COR-L47 (cell line): ENCODE measurements around the gene GGT6.

ENCODE experiments used
- DNase-seq: peaks from one replicate; lab custom pipeline; 2025; lab: John Stamatoyannopoulos, UW

Gene GGT6

DNA sequence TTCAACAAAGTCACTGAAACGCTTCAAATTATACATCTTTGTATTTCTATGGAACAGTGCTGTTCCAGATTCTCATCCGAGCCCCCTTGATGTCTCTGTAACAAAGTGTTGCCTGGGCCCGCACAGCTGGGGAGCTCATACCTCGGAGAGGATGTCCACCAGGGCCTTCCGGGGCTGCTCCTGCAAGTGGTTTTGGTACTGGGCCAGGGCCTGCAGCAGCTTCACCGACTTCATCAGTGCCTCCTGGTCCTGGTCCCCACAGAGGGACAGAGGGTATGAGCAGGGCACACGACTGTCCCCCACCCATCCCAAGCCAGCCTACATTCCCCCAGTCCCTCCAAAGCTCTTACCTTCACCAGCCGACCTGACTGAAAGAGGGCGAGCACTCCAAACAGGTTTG lies 6.7 kb downstream of the GGT6 start:
- no peak for DNase-seq

DNA sequence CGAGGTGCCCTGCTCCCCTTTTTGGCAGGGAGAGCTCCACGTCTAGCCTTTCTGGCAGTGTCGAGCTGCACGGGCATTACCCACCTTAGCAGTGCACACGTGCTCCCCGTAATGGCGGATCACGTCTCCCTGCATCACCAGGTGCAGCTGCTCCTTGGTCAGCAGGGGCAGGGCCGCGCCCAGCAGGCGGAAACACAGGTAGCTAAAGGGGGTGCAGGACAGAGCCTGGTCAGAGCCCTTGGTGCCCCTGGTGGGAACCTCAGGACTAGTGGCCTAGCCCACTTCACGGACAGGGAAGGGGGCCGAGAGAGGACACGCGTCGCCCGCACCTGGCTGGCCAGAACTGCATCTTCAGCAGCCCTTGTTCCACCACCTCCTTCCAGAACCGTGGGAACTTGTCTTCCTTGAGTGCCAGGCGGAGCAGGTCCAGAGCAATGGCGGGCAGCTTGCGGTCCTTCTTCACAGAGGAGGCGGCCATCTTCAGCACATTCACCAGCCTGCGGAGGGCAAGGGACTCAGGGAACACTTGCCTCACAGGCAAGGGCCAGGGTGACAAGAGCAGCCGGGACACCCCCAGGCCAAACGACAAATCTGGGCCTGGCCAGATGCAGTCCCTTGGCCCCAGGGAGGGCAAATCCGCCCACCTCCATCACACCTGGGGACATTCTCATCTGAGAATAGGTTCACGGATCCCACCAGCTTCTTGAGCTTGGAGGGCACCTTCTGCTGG lies 8.4 kb downstream of the GGT6 start:
- no peak for DNase-seq

- no peak for DNase-seq
Measured at GRCh38 chr17:4551141-4551540, 9.2 kb downstream of the GGT6 start.

DNA sequence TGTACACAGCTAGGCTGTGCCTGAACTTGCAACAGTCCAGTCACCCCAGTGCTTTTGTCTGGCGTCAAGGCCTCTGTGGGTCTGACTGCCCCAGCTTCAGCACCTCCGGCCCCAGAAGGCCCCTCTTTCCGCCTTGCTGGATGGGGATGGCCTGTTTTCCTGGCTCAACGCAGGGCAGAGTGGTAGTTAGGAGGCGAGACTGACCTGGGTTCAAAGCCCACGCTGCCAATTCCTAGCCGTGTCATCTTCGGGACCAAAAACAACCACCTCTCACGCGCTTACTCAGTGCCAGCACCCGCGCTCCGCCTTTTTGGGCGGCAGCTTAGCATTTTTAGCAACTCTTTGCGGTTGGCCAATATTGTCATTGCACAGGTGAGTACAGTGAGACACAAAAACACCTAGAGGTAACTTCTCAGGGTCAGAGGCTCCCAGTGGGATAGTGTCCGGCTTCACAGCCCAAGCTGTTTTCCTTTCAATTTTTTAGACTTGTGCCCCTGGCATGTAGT lies 9.8 kb downstream of the GGT6 start:
- DNase-seq, result no peak

- DNase-seq, result no peak
Measured at GRCh38 chr17:4549781-4550533, 10.4 kb downstream of the GGT6 start.

- DNase-seq, result no peak
Measured at GRCh38 chr17:4548721-4549531, 11.5 kb downstream of the GGT6 start.

- DNase-seq, result no peak
Measured at GRCh38 chr17:4548061-4548461, 12.3 kb downstream of the GGT6 start.

GRCh38 chr17:4547118-4547906 lies 13.1 kb downstream of the GGT6 start:
- DNase-seq, result no peak

DNA sequence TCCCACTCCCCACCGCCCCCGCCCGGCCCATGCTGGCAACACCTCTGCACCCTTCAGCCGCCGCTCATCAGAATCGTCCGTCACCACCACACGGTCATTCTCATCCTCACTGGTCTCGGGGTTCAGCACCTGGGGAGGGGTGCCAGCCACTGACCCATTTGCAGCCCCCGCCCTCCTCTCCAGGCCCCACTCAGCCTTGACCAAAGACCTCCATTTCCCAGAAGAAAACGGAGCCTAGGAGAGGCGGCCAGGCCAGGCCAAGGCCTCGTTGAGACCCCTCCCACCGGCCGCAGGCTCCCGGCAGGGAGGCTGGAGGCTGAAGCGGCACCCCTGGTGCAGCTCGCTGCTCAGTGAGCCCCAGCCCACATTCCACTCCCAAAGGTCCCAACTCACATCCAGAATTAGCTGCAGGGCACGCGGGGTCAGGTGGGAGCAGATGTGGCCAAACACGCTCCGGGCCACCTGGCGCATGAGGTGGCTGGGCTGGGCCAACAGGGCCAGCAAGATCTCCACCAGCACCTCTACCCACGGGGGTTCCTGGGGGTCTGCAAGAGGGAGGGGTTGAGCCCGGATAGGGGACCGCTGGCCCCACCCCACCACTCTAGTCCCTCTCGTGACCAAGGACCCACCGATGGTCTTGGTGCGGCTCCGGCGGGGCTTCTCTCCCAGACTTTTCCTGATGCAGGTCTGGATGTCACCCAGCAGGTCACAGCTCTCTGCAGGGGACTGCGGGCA lies 15.0 kb downstream of the GGT6 start:
- no peak for DNase-seq

GRCh38 chr17:4544951-4545216 lies 15.5 kb downstream of the GGT6 start:
- DNase-seq, result no peak

- DNase-seq, result no peak
Measured at GRCh38 chr17:4544135-4544950, 16.0 kb downstream of the GGT6 start.

DNA sequence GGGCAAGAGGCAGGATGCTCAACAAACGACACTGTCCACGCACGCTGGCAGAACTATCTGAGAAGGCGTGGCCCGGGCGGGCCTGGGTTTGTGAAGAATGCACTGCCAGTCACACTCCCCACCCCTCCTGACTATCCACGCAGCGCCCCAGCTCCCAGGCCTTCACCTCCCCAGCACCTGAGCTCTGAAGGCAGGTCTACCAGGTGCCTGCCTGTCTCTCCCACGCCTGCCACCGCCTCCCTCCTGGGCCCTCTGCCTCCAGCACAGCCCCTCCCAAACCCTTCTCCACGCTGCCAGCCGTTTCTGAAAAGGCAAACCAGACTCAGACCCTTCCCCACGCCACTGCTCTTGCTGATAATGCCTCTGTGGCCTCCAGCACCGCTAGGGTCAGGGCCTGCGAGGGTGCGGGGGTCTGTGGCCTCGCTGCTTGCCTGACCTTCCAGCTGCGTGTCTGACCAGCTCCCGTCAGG lies 16.8 kb downstream of the GGT6 start:
- no peak for DNase-seq

GRCh38 chr17:4542726-4543191 lies 17.6 kb downstream of the GGT6 start:
- no peak for DNase-seq

DNA sequence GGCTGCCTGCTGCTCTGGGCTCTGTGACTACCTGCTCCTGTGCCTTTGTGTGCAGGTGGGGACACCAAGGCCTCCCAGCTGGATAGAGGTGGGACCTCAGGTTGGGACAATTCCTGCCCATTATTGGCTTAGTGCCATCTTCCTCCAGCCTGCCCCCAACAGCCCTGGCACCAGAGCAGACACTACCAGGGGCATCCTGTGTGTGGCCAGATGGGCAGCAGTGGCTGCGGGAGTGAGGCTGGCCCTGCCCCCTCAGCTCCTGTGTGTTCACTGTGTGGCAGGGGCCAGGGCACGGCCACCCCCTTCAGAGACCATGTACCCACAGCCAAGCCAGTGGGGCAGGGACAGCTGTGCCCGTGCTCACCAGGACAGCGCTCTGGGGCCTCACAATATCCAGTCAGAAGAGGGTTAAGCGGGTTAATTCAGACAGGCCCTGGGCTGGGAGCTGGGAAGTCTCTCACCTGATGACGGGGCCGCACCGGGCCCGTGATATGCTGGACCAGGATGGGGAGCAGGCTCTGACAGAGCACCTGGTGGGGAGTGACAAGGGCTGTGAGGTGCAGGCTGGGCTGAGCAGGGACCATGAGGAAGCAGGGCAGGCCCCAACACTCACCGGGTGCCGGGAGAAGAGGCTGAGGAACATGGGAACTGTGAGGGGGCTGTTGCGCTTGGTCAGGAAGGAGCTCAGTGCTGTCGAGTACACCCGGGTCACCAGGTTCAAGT lies 18.2 kb downstream of the GGT6 start:
- no peak for DNase-seq

GRCh38 chr17:4541328-4542002 lies 18.9 kb downstream of the GGT6 start:
- DNase-seq, result no peak

GRCh38 chr17:4540687-4541327 lies 19.6 kb downstream of the GGT6 start:
- DNase-seq, result no peak

GRCh38 chr17:4540224-4540651 lies 20.1 kb downstream of the GGT6 start:
- DNase-seq, result no peak

DNA sequence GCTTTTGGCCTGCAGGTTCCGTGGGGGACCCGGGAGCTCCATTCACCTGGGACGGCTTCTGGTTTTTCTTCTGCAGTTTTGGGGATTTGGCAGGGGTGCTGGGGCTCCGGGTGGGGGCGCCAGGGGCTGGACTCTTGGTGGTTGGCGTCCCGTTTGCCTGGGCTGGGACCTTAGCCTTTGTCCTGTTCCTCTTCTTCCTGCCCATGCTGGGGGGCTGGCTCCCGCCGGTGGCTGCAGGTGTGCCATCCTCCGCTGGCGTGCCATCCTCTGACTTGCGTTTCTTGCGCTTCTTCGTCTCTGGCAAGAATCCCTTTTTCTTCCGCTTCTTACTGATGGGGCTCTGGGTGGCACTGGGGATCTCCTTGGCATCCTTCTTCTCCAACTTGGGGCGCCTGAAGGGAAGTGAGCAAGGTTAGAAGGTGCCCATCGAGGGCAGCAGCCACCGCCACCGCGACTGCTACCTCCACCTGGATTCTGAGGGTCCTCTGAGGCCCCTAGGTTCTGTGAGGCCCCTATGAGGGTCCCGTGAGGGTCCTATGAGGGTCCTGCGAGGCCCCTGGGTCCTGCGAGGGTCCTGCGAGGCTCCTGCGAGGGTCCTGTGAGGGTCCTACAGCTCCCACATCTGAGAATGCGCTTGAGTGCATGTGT lies 20.7 kb downstream of the GGT6 start:
- no peak for DNase-seq
